ENCODE measurements around the gene DONSON. TPM values are rescaled to one million over a fixed set of nuclear protein-coding genes. Genes with fewer than 3 reads are reported as not detected.
"Not testable (repeated sequence)": the region's sequence is repeated elsewhere in the genome, so short reads cannot be mapped to it uniquely, and the experiment has no call there.

The DONSON gene
- total RNA-seq, 2 donors from 2014 or later, result 20.3 to 38.7 TPM

DNA sequence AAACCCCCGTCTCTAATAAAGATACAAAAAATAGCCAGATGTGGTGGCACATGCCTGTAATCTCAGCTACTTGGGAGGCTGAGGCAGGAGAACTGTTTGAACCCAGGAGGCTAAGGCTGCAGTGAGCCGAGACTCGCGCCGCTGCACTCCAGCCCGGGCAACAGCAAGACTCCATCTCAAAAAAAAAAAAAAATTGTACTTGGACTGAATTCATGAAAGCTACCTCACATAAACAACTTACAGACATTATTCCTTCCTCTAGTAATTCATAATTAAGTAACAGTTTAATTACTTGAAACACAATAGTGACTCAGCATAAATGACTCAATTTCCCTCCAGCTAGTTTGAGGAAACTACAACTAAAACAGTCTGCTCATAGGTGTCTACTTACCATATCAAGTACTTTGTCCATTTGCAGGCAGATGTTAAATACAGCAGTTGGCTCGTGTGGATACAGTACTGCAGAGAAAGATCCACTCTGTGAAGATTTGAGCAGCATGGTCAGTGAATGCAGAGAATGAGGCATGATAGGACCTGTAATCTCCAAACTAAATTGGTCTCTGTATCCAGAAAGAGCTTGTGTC, 9.4 kb downstream of the DONSON start:
- peaks cover 10% of the 10 kb centered on the region for H3K36me3 Mint-ChIP-seq
- DNase-seq (ENCODE audit: low spot score), result no peak
- peak overlapping the region; percentile 44 to 77 for H3K27ac Mint-ChIP-seq
- no peaks in the 10 kb centered on the region for H3K27me3 Mint-ChIP-seq
- no peak overlapping the region for H3K4me3 Mint-ChIP-seq
- H3K4me1 Mint-ChIP-seq (ENCODE audit: low read depth in 2 of 2), result peaks cover 4 to 6% of the 10 kb centered on the region in 2 donors
- no peak for ATAC-seq
- no peaks in the 10 kb centered on the region for H3K9me3 Mint-ChIP-seq

- DNase-seq (ENCODE audit: low spot score) (no peak), ATAC-seq (no peak)
- Mint-ChIP-seq H3K27ac (no peak overlapping the region), H3K4me1 (ENCODE audit: low read depth in 2 of 2) (peaks cover 4 to 6% of the 10 kb centered on the region in 2 donors), H3K9me3 (no peaks in the 10 kb centered on the region), H3K36me3 (peaks cover 14% of the 10 kb centered on the region), H3K4me3 (no peak overlapping the region), H3K27me3 (no peaks in the 10 kb centered on the region)
Measured at GRCh38 chr21:33578214-33578613, 10.3 kb downstream of the DONSON start.

DNA sequence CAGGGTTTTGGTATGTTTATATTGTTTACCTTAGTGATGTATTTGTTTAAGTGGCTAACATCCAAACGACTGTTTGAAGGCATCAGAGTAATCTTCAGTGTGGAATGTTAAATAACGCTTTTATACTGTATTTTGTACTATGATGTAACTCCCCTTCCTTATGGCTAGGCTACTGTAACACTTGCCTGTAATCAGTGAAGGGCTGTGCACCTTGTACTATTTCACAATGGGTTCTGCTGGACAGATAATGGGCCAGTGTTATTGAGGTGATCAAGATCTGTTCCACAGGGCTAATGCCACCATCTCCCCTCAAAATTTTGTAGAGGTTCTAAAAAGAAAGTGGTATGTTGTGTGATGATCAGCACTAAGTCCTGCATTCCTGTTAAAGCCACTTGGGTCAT, 11.7 kb downstream of the DONSON start:
- DNase-seq (ENCODE audit: low spot score); H3K27me3 Mint-ChIP-seq; H3K27ac Mint-ChIP-seq; ATAC-seq; H3K4me1 Mint-ChIP-seq (ENCODE audit: low read depth in 2 of 2); H3K9me3 Mint-ChIP-seq; H3K4me3 Mint-ChIP-seq: not testable (repeated sequence)
- peaks cover 13% of the 10 kb centered on the region for H3K36me3 Mint-ChIP-seq

GRCh38 chr21:33572350-33572749, 16.1 kb downstream of the DONSON start:
- no peaks in the 10 kb centered on the region for H3K27me3 Mint-ChIP-seq
- peaks cover 16% of the 10 kb centered on the region for H3K36me3 Mint-ChIP-seq
- no peak for DNase-seq (ENCODE audit: low spot score)
- H3K4me1 Mint-ChIP-seq (ENCODE audit: low read depth in 2 of 2), result peaks cover 0 to 15% of the 10 kb centered on the region in 2 donors
- no peak for ATAC-seq
- no peak overlapping the region for H3K27ac Mint-ChIP-seq
- H3K9me3 Mint-ChIP-seq, result no peaks in the 10 kb centered on the region
- H3K4me3 Mint-ChIP-seq, result no peak overlapping the region

DNA sequence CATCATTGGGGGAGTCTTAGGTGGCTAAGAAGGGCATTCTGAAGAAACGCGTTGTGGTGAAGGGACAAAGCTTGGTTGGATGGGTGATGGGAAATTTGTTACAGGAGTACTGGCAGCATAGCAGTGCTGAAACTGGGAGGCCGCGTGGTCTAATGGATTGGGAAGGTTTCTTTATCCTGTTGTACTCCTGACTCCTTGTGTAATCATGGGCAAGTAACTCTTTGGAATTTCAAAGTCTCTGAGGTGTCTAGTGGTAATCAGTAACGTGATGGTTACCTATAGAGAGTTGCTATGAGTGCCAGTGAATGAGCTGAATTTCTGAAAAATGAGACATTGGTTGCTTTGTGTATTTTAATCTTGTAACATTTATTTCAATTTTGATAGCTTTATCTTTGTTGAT, 18.5 kb downstream of the DONSON start:
- Mint-ChIP-seq H3K4me3 (no peak overlapping the region), H3K27ac (peak overlapping the region in 1 of 2 donors; percentile 42), H3K27me3 (no peaks in the 10 kb centered on the region), H3K4me1 (ENCODE audit: low read depth in 2 of 2) (peaks cover 0 to 15% of the 10 kb centered on the region in 2 donors), H3K36me3 (peaks cover 16% of the 10 kb centered on the region), H3K9me3 (no peaks in the 10 kb centered on the region)
- DNase-seq (ENCODE audit: low spot score) (no peak), ATAC-seq (no peak)

- Mint-ChIP-seq H3K36me3 (peaks cover 11% of the 10 kb centered on the region), H3K4me1 (ENCODE audit: low read depth in 2 of 2) (peaks cover 4 to 14% of the 10 kb centered on the region in 2 donors), H3K9me3 (no peaks in the 10 kb centered on the region), H3K27ac (no peak overlapping the region), H3K27me3 (no peaks in the 10 kb centered on the region), H3K4me3 (no peak overlapping the region)
- ATAC-seq (no peak), DNase-seq (ENCODE audit: low spot score) (no peak)
Measured at GRCh38 chr21:33568448-33568847, 20.0 kb downstream of the DONSON start.

- DNase-seq (ENCODE audit: low spot score), result no peak
- Mint-ChIP-seq H3K27me3 (no peaks in the 10 kb centered on the region), H3K36me3 (peaks cover 10% of the 10 kb centered on the region), H3K9me3 (no peaks in the 10 kb centered on the region), H3K4me3 (no peak overlapping the region), H3K4me1 (ENCODE audit: low read depth in 2 of 2) (peaks cover 10 to 14% of the 10 kb centered on the region in 2 donors), H3K27ac (no peak overlapping the region)
- ATAC-seq, result no peak
Measured at GRCh38 chr21:33567914-33568313, 20.6 kb downstream of the DONSON start.

- H3K36me3 Mint-ChIP-seq, result peaks cover 10% of the 10 kb centered on the region
- H3K27ac Mint-ChIP-seq, result no peak overlapping the region
- no peak for ATAC-seq
Measured at GRCh38 chr21:33566514-33566913, 22.0 kb downstream of the DONSON start.

DNA sequence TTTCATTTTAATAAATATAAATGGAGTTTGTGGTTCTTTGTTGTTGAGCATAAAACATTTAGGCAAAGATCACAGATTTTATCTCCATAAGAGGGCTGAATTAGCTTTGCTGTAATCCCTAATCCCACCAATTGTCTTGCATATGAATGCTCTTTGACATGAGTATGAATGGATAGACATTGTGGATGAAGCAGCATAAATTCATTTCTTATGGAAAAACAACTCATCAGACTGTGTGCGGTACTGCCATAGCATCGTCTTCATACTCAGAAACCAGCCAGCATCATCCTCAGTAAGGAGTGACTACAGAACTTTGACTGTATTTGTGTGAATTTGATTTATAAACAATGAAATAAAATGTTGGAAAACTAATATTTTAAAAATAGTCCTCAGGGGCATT, 26.1 kb downstream of the DONSON start:
- DNase-seq (ENCODE audit: low spot score) (no peak), ATAC-seq (no peak)
- no peak overlapping the region for H3K27ac Mint-ChIP-seq
- H3K4me3 Mint-ChIP-seq, result no peak overlapping the region
- no peaks in the 10 kb centered on the region for H3K9me3 Mint-ChIP-seq
- H3K27me3 Mint-ChIP-seq, result no peaks in the 10 kb centered on the region
- H3K36me3 Mint-ChIP-seq, result peaks cover 31% of the 10 kb centered on the region
- peaks cover 20 to 26% of the 10 kb centered on the region in 2 donors for H3K4me1 Mint-ChIP-seq (ENCODE audit: low read depth in 2 of 2)

More at GRCh38 chr21:33566514-33566913, 22.0 kb downstream of the DONSON start:
- no peak overlapping the region for H3K4me3 Mint-ChIP-seq
- H3K27me3 Mint-ChIP-seq, result no peaks in the 10 kb centered on the region
- peaks cover 10 to 15% of the 10 kb centered on the region in 2 donors for H3K4me1 Mint-ChIP-seq (ENCODE audit: low read depth in 2 of 2)
- no peak for DNase-seq (ENCODE audit: low spot score)
- H3K9me3 Mint-ChIP-seq, result no peaks in the 10 kb centered on the region

DNA sequence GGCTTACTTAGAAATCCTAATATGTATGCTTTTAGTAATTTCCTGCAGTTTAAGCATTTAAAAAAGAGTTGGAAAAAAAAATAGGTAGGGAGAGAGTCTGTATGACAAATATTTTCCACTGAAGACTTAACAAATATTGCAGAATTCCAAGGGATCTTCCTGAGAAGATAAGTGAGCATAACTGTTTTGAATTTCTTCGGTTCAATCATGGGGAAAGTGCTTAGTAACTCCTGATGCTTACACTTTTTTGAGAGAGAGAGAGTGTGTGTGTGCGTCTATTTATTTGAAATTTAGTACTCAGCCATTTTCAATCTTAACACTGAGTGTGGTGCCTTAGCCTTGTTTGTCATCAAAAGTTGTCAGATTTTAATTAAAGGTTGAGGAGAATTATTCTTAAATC, 27.1 kb downstream of the DONSON start:
- Mint-ChIP-seq H3K36me3 (peaks cover 40% of the 10 kb centered on the region), H3K27me3 (no peaks in the 10 kb centered on the region), H3K4me3 (no peak overlapping the region), H3K9me3 (no peaks in the 10 kb centered on the region), H3K4me1 (ENCODE audit: low read depth in 2 of 2) (peaks cover 27 to 34% of the 10 kb centered on the region in 2 donors), H3K27ac (peak overlapping the region; percentile 10 to 53)
- no peak for ATAC-seq
- DNase-seq (ENCODE audit: low spot score), result no peak

DNA sequence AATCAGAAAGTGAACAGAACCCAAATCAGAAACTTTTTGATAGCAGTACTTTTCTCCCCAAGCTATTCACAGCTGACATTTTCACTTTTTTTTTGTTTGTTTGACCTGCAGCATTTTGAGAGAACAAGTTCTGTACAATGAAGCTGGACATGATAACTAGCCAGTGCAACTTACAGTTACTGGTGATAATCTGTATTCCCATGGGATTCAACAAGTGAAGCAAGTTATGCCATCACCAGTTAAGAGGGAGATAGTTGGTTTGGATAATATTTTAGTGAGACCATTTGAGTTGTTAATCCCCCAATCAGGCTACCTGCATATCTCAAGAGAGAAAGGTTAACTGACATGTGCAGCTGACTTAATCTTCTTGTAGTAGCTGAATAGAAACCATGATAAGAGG, 27.5 kb downstream of the DONSON start:
- Mint-ChIP-seq H3K9me3 (no peaks in the 10 kb centered on the region), H3K27ac (peak overlapping the region; percentile 10 to 53), H3K27me3 (no peaks in the 10 kb centered on the region), H3K36me3 (peaks cover 45% of the 10 kb centered on the region), H3K4me1 (ENCODE audit: low read depth in 2 of 2) (peaks cover 31 to 38% of the 10 kb centered on the region in 2 donors), H3K4me3 (no peak overlapping the region)
- no peak for ATAC-seq
- no peak for DNase-seq (ENCODE audit: low spot score)

DNA sequence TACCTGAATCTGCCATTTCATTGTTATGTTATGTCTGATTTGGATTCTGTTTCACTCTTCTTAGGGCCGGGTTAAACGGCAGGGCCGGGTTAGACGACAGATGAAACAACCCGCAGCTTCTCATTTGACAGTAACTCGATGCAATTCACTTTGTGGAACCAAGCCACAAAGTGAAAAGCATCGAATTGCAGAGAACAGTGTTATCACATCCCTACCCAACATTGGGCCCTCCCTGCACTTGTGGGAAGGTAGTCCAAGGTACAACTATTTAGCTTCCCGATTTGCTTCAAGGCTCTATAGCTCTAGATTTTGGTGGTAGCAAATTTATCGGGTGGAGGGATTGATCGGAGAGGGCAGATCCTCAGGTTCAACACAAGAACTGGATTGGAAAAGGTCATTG, 28.7 kb downstream of the DONSON start:
- no peaks in the 10 kb centered on the region for H3K9me3 Mint-ChIP-seq
- ATAC-seq, result no peak
- H3K4me1 Mint-ChIP-seq (ENCODE audit: low read depth in 2 of 2), result peaks cover 36 to 49% of the 10 kb centered on the region in 2 donors
- H3K4me3 Mint-ChIP-seq, result no peak overlapping the region
- DNase-seq (ENCODE audit: low spot score), result no peak
- no peak overlapping the region for H3K27ac Mint-ChIP-seq
- H3K27me3 Mint-ChIP-seq, result no peaks in the 10 kb centered on the region
- peaks cover 52% of the 10 kb centered on the region for H3K36me3 Mint-ChIP-seq

- H3K27ac Mint-ChIP-seq, result no peak overlapping the region
- H3K4me1 Mint-ChIP-seq (ENCODE audit: low read depth in 2 of 2), result peaks cover 42 to 58% of the 10 kb centered on the region in 2 donors
- no peaks in the 10 kb centered on the region for H3K27me3 Mint-ChIP-seq
Measured at GRCh38 chr21:33558777-33559421, 29.6 kb downstream of the DONSON start.

DNA sequence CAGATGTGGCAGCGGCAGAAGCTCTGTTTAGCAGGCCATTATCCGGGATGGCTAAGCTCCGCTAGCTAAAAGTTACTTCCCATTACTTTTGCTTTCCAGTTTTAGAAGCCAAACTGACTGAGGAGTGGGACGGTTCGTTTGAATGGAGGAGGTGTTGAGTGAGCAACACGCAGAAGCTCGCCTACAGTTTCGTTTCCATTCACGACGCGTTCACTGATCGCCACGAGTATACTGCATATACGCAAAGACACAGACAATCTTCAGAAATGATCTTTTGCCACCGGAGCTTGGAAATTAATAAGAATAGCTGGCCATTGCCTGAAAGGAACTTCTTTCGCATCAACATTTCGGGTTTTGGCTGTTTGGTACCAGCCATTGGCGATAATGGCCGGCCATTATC, 31.0 kb downstream of the DONSON start:
- H3K4me1 Mint-ChIP-seq (ENCODE audit: low read depth in 2 of 2), result peaks cover 44 to 53% of the 10 kb centered on the region in 2 donors
- no peak overlapping the region for H3K27ac Mint-ChIP-seq
- H3K9me3 Mint-ChIP-seq, result no peaks in the 10 kb centered on the region
- H3K4me3 Mint-ChIP-seq, result no peak overlapping the region
- H3K36me3 Mint-ChIP-seq, result peaks cover 62% of the 10 kb centered on the region
- no peaks in the 10 kb centered on the region for H3K27me3 Mint-ChIP-seq
- DNase-seq (ENCODE audit: low spot score) (no peak), ATAC-seq (no peak)

More at GRCh38 chr21:33558777-33559421, 29.6 kb downstream of the DONSON start:
- no peak for ATAC-seq
- Mint-ChIP-seq H3K36me3 (peaks cover 61% of the 10 kb centered on the region), H3K9me3 (no peaks in the 10 kb centered on the region), H3K4me3 (no peak overlapping the region)
- no peak for DNase-seq (ENCODE audit: low spot score)
